ENCODE measurements around the gene PDK1. TPM values are rescaled to one million over a fixed set of nuclear protein-coding genes. Genes with fewer than 3 reads are reported as not detected.

The PDK1 gene
- total RNA-seq, 1 experiment from 2014 or later: 74.7 TPM

DNA sequence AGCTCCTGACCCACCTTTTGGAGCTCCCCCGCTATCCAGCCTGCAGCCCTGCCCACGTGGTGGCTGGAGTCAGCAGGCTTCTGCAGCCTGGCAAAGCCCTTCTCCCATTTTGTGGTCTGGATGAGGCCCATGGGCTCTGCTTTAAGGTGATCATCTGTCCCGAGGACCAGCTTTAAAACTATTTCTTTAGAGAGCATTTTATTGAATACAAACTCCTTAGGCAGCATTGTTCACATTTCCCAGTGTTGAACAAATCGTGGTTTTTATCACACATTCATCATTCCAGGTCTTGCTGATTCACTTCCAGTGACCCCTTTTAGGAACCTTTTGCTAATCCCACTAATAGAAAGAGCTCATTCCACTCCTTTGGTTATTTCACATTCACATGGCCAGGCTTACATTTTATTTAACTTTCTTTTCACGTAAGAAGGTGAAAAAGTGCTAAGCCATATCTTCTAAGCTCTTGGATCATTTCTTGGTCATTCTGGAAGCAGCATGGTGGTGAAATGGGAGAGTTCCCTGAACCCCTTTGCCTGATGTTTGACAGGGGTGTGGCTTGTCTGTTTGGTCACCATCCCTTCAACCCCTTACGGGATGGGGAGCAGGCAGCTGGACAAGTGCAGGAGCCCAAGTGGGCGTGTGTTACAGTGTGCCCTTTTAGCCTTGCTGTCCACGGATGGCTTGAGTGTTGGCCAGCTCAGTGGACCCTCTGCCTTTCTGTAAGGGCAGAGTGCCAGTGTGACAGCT is 99.4 kb downstream of the PDK1 start:
- Histone ChIP-seq H2BK120ac (ENCODE audit: low read depth, low read length, poor library complexity, severe bottlenecking) (no peak overlapping the region), H3T11ph (ENCODE audit: low read length) (no peak overlapping the region), H4K5ac (ENCODE audit: insufficient read length, low read depth, low read length) (no peak overlapping the region), H3K56ac (ENCODE audit: insufficient read length, low read depth, low read length) (no peak overlapping the region), H3K27ac (ENCODE audit: insufficient read length, low read depth, low read length) (no peak overlapping the region), H3K23me2 (ENCODE audit: insufficient read length, low read depth, low read length, poor library complexity, severe bottlenecking) (no peaks in the 10 kb centered on the region), H3K4ac (ENCODE audit: low read depth, low read length) (no peak overlapping the region), H4K20me1 (ENCODE audit: control insufficient read depth, insufficient read depth, insufficient read length) (no peaks in the 10 kb centered on the region), H3K9ac (ENCODE audit: extremely low read depth, insufficient read length, low read length) (no peak overlapping the region), H2BK15ac (ENCODE audit: low read depth, low read length) (no peak overlapping the region), H3K18ac (ENCODE audit: insufficient read length, low read depth, low read length) (no peak overlapping the region), H3K4me2 (ENCODE audit: insufficient read depth, insufficient read length, low read length) (no peak overlapping the region), H3K23ac (ENCODE audit: insufficient read length, low read depth, low read length) (no peak overlapping the region), H2AFZ (ENCODE audit: low read length) (no peak overlapping the region), H2BK12ac (ENCODE audit: insufficient read length, low read depth, low read length) (no peak overlapping the region), H3K27me3 (ENCODE audit: insufficient read depth, low read length) (no peaks in the 10 kb centered on the region), H3K79me2 (ENCODE audit: insufficient read depth, low read length) (no peaks in the 10 kb centered on the region), H4K8ac (replicated peaks; ENCODE audit: insufficient read length, low read depth, low read length) (no peak overlapping the region), H2BK5ac (ENCODE audit: insufficient read length, low read length) (no peak overlapping the region), H2BK20ac (ENCODE audit: low read depth, low read length, poor library complexity, severe bottlenecking) (no peak overlapping the region), H4K91ac (ENCODE audit: insufficient read length, low read depth, low read length) (no peak overlapping the region), H3K14ac (ENCODE audit: insufficient read depth, low read length) (no peak overlapping the region), H3K79me1 (ENCODE audit: insufficient read depth, low read depth, low read length, poor library complexity, severe bottlenecking) (no peaks in the 10 kb centered on the region), H3K4me1 (ENCODE audit: insufficient read depth, low read length) (no peaks in the 10 kb centered on the region), H3K9me3 (ENCODE audit: control insufficient read depth, low read depth, low read length) (no peaks in the 10 kb centered on the region), H2AK5ac (ENCODE audit: insufficient read length, low read length) (no peak overlapping the region)
- TF ChIP-seq, protein P1, sequence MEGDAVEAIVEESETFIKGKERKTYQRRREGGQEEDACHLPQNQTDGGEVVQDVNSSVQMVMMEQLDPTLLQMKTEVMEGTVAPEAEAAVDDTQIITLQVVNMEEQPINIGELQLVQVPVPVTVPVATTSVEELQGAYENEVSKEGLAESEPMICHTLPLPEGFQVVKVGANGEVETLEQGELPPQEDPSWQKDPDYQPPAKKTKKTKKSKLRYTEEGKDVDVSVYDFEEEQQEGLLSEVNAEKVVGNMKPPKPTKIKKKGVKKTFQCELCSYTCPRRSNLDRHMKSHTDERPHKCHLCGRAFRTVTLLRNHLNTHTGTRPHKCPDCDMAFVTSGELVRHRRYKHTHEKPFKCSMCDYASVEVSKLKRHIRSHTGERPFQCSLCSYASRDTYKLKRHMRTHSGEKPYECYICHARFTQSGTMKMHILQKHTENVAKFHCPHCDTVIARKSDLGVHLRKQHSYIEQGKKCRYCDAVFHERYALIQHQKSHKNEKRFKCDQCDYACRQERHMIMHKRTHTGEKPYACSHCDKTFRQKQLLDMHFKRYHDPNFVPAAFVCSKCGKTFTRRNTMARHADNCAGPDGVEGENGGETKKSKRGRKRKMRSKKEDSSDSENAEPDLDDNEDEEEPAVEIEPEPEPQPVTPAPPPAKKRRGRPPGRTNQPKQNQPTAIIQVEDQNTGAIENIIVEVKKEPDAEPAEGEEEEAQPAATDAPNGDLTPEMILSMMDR (conservative IDR thresholded peaks at IDR 0.05): no peak
- Mint-ChIP-seq H3K4me3 (no peak overlapping the region), H3K27me3 (ENCODE audit: low read depth) (peaks cover 2% of the 10 kb centered on the region; the same call in 1 of the 2 replicates), H3K27ac (no peak overlapping the region), H3K36me3 (ENCODE audit: insufficient read depth in 1 of 3, low read depth in 3 of 3) (peaks cover 9 to 21% (median 14%) of the 10 kb centered on the region in 3 experiments), H3K4me1 (no peaks in the 10 kb centered on the region), H3K9me3 (peaks cover 41 to 45% of the 10 kb centered on the region in 2 experiments)
- WGBS (ENCODE audit: extremely low coverage, insufficient read length, low lambda C conversion rate): no CpG with 5 or more reads among the region's 8 CpGs
- DNase-seq: no peak
